ENCODE measurements around the gene GUCY2D.

GRCh38 chr17:7955414-7956227 lies 46.8 kb upstream of the GUCY2D start:
- TF ChIP-seq EP300 (IDR thresholded peaks at IDR 0.05; ENCODE audit: low read depth), result no peak
- no peak for TF ChIP-seq POLR2A (IDR thresholded peaks at IDR 0.05)
- TF ChIP-seq, protein P1, sequence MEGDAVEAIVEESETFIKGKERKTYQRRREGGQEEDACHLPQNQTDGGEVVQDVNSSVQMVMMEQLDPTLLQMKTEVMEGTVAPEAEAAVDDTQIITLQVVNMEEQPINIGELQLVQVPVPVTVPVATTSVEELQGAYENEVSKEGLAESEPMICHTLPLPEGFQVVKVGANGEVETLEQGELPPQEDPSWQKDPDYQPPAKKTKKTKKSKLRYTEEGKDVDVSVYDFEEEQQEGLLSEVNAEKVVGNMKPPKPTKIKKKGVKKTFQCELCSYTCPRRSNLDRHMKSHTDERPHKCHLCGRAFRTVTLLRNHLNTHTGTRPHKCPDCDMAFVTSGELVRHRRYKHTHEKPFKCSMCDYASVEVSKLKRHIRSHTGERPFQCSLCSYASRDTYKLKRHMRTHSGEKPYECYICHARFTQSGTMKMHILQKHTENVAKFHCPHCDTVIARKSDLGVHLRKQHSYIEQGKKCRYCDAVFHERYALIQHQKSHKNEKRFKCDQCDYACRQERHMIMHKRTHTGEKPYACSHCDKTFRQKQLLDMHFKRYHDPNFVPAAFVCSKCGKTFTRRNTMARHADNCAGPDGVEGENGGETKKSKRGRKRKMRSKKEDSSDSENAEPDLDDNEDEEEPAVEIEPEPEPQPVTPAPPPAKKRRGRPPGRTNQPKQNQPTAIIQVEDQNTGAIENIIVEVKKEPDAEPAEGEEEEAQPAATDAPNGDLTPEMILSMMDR (IDR thresholded peaks at IDR 0.05), result no peak

All from transverse colon (tissue), 3 donors.